K562 (cell line): ENCODE data around the gene PDE5A. TPM values are rescaled to one million over a fixed set of nuclear protein-coding genes. Genes with fewer than 3 reads are reported as not detected.

Experiments
- ATAC-seq: fragments of 200-7000 bp; cut with Tn5 transposase; 3 replicates; pipeline ENCODE4 v1.9.1; 2020; ENCODE audit warnings: moderate library complexity
- BruUV-seq: library from RNA; stranded (reverse); fragments of 400-500 nt; replicated peaks from 2 replicates; lab custom pipeline; 2021; lab: Mats Ljungman, UMichigan
- CTCF ChIA-PET: fragments of 300-600 bp; formaldehyde crosslinking; extraction: SDS; loops from one replicate; lab custom pipeline; 2021; ENCODE audit warnings: low intra/inter-chr PET ratio; lab: Yijun Ruan, JAX
- POLR2A ChIA-PET: fragments of 300-600, 350-650 bp; sonication (Branson Sonifier 250); formaldehyde crosslinking; extraction: SDS; loops from one replicate; lab custom pipeline; 2021; ENCODE audit warnings: antibody characterized with exemption, inconsistent platforms; lab: Yijun Ruan, JAX
- DNase-seq, 4 experiments: peaks; one replicate each; pipeline versions ENCODE4 v3.0.0 to v3.0.0-alpha.2; 2011 to 2018; ENCODE audit warnings: low spot score in 3 of 4, mixed read lengths in 3 of 4; ENCODE audit errors: extremely low read depth in 1 of 4
- FAIRE-seq: peaks from 2 replicates; lab custom pipeline; 2011; peaks lifted over from hg19 to GRCh38; lab: Jason Lieb, UNC
- H2AFZ ChIP-seq: 2 replicates; pipeline ENCODE4 v1.6.0; 2011; ENCODE audit warnings: low read depth, low read length, control low read depth, inconsistent platforms
- H3K27ac ChIP-seq: fragments of 200-600 bp; 3 replicates; pipeline ENCODE4 v1.8.0; 2011; ENCODE audit warnings: low read depth, mild to moderate bottlenecking, control low read depth, inconsistent platforms, low read length, moderate library complexity, mixed read lengths; ENCODE audit errors: extremely low read depth
- H3K27me3 ChIP-seq, 2 experiments: fragments of 300-600 bp in 1 of 2; 2 replicates in 1 of 2; 3 replicates in 1 of 2; pipeline versions ENCODE4 v1.6.0 to v1.8.0; 2011; ENCODE audit warnings: inconsistent platforms in 2 of 2, low read length in 2 of 2, mild to moderate bottlenecking in 1 of 2, mixed read lengths in 1 of 2, moderate library complexity in 1 of 2; ENCODE audit not compliant: control insufficient read depth in 2 of 2, insufficient read depth in 2 of 2
- H3K36me3 ChIP-seq: fragments of 300-600 bp; 3 replicates; pipeline ENCODE4 v1.8.0; 2011; ENCODE audit warnings: mild to moderate bottlenecking, low read length, inconsistent platforms; ENCODE audit not compliant: control insufficient read depth, insufficient read depth
- H3K4me1 ChIP-seq, 2 experiments: fragments of 200-600 bp in 1 of 2; replicated peaks in 1 of 2; 2 replicates in 1 of 2; 3 replicates in 1 of 2; pipeline versions ENCODE4 v1.5.1 to v1.8.0; 2011; ENCODE audit warnings: inconsistent platforms in 2 of 2, low read length in 2 of 2, mild to moderate bottlenecking in 1 of 2, mixed read lengths in 1 of 2, moderate library complexity in 1 of 2; ENCODE audit not compliant: control insufficient read depth in 2 of 2, insufficient read depth in 2 of 2
- H3K4me2 ChIP-seq: 2 replicates; pipeline ENCODE4 v1.6.1; 2011; ENCODE audit warnings: low read length, control low read depth, inconsistent platforms, mixed read lengths; ENCODE audit not compliant: insufficient read depth
- H3K4me3 ChIP-seq: fragments of 200-600 bp; sonication (generic), shearing (Covaris generic); 2 replicates; pipeline ENCODE4 v1.5.1; 2016; ENCODE audit warnings: control low read depth, inconsistent platforms
- H3K79me2 ChIP-seq: fragments of 200-600 bp; 3 replicates; pipeline ENCODE4 v1.8.0; 2011; ENCODE audit warnings: low read length, inconsistent platforms; ENCODE audit not compliant: control insufficient read depth, insufficient read depth
- H3K9ac ChIP-seq, 2 experiments: 2 replicates each; pipeline versions ENCODE4 v1.6.0 to v1.6.1; 2011; ENCODE audit warnings: low read depth in 2 of 2, low read length in 2 of 2, control low read depth in 1 of 2, inconsistent platforms in 1 of 2, mild to moderate bottlenecking in 1 of 2, mixed read lengths in 1 of 2; ENCODE audit not compliant: insufficient read depth in 1 of 2
- H3K9me1 ChIP-seq: one replicate; pipeline ENCODE4 v1.6.0; 2011; ENCODE audit warnings: inconsistent platforms, mild to moderate bottlenecking, low read length, moderate library complexity; ENCODE audit not compliant: control insufficient read depth, insufficient read depth
- H3K9me3 ChIP-seq: replicated peaks from 2 replicates; pipeline ENCODE4 v1.5.1; 2011; ENCODE audit warnings: low read depth, low read length, inconsistent platforms; ENCODE audit not compliant: control insufficient read depth, insufficient read depth
- H4K20me1 ChIP-seq: replicated peaks from 2 replicates; pipeline ENCODE4 v1.6.1; 2011; ENCODE audit warnings: low read length, inconsistent platforms, mixed read lengths; ENCODE audit not compliant: control insufficient read depth, insufficient read depth
- BRD4 ChIP-seq: fragments of 200-600 bp; sonication (generic); IDR thresholded peaks from 2 replicates; pipeline ENCODE4 v1.6.1; 2017; ENCODE audit warnings: inconsistent platforms
- PRDM10 ChIP-seq: fragments of 450-650 bp; IDR thresholded peaks from 2 replicates; pipeline ENCODE4 v1.6.1; 2018; ENCODE audit not compliant: partially characterized antibody
- SMAD4 ChIP-seq: fragments of 250-450 bp; sonication (Bioruptor Pico); conservative IDR thresholded peaks from 2 replicates; pipeline ENCODE4 v1.8.0; 2021; ENCODE audit warnings: inconsistent platforms, mild to moderate bottlenecking, moderate library complexity
- ZNF212 ChIP-seq: fragments of 450-650 bp; formaldehyde crosslinking; IDR thresholded peaks from 2 replicates; pipeline ENCODE4 v1.4.0; 2020; ENCODE audit warnings: mild to moderate bottlenecking
- ZNF224 ChIP-seq: sonication (generic); formaldehyde crosslinking; IDR thresholded peaks from 2 replicates; pipeline ENCODE4 v1.8.0; 2022; ENCODE audit warnings: mild to moderate bottlenecking, missing genetic modification reagents
- ZSCAN32 ChIP-seq: fragments of 450-650 bp; formaldehyde crosslinking; IDR thresholded peaks from 2 replicates; pipeline ENCODE4 v1.4.0; 2020; ENCODE audit warnings: mild to moderate bottlenecking, moderate library complexity
- WGBS: fragments of 100-300 bp; shearing (Covaris generic); methylation state at CpG from one replicate; pipeline ENCODE4 v1.1.6; 2016; ENCODE audit warnings: low coverage, mixed read lengths; ENCODE audit not compliant: insufficient coverage; ENCODE audit errors: missing lambda C conversion rate; 5-methylcytosine and 5-hydroxymethylcytosine counted together
- in situ Hi-C: fragments of 300-500 bp; cut with MboI; formaldehyde crosslinking; loops from 4 replicates; pipeline ENCODE4 v1.15.0; 2018; ENCODE audit warnings: inconsistent platforms, mixed read lengths
- intact Hi-C: fragments of 100-400 bp; cut with micrococcal nuclease; formaldehyde crosslinking; loops from 2 replicates; pipeline ENCODE4 v1.14.2; 2022
- polyA plus RNA-seq, 8 experiments: library from polyadenylated mRNA; depleted of rRNA in 4 of 8; stranded (reverse) in 5 of 8; unstranded in 3 of 8; fragments of >200 nt; fragmentation: Nextera tagmentation in 2 of 8; fragmentation: Illumina TruSeq in 1 of 8; extraction: Ambion mirVana in 2 of 8; extraction: Trizol in 1 of 8; gene quantifications; 2 replicates each; pipeline versions ENCODE4 v1.2.1 to v1.2.3, GENCODE V29; 2011 to 2014; ENCODE audit warnings: inconsistent platforms in 1 of 8, missing spikeins in 1 of 8
- total RNA-seq, 7 experiments: library from RNA; depleted of rRNA in 6 of 7; stranded (reverse); fragments of >200 nt in 6 of 7; fragmentation: Illumina TruSeq in 2 of 7; extraction: Trizol in 2 of 7; gene quantifications; 2 replicates each; pipeline versions ENCODE4 v1.2.1 to v1.2.3, GENCODE V29; 2011 to 2021; ENCODE audit warnings: low replicate concordance in 1 of 7

The PDE5A gene
- total and polyA plus RNA-seq, 9 of the 15 experiments (the other 6 are each of a cell fraction or from before 2014, with no cell fraction given), result 0.07 to 1.9 (median 0.29) TPM

GRCh38 chr4:119675391-119675790 lies 46.8 kb upstream of the PDE5A start:
- Histone ChIP-seq H3K27me3 (no peaks in the 10 kb centered on the region), H3K79me2 (no peaks in the 10 kb centered on the region), H3K9me1 (no peaks in the 10 kb centered on the region), H3K27ac (no peak overlapping the region), H2AFZ (no peak overlapping the region), H3K9me3 (no peaks in the 10 kb centered on the region), H4K20me1 (no peaks in the 10 kb centered on the region), H3K4me2 (no peak overlapping the region), H3K36me3 (no peaks in the 10 kb centered on the region), H3K9ac (no peak overlapping the region), H3K4me1 (no peaks in the 10 kb centered on the region), H3K4me3 (no peak overlapping the region)
- ATAC-seq (no peak), DNase-seq (no peak), FAIRE-seq (no peak)
- BruUV-seq, result no TSS peak
- WGBS, result 0% methylated on average over 2 of the region's 2 CpGs
- intact Hi-C loops, result no loop called here
- POLR2A ChIA-PET, result no interaction called here
- in situ Hi-C loops, result no loop called here
- no peak for TF ChIP-seq ZNF212 (CRISPR knock-in tag)
- no peak for TF ChIP-seq PRDM10
- TF ChIP-seq SMAD4 (CRISPR knock-in tag), result no peak
- TF ChIP-seq BRD4, result no peak
- TF ChIP-seq ZNF224 (CRISPR knock-in tag), result no peak
- TF ChIP-seq ZSCAN32 (CRISPR knock-in tag), result no peak
- CTCF ChIA-PET, result no interaction called here
